Sigmoid colon (tissue), 4 donors: ENCODE measurements around the gene CCDC148.

Experiments used
- CTCF ChIP-seq, 4 experiments: fragments of 450-650 bp in 3 of 4; fragments of 200-600 bp in 1 of 4; IDR thresholded peaks; one replicate each; pipeline ENCODE4 v1.5.1; 2016 to 2019; ENCODE audit warnings: antibody characterized with exemption in 4 of 4, mild to moderate bottlenecking in 3 of 4, moderate library complexity in 2 of 4
- POLR2AphosphoS5 ChIP-seq, 4 donors: sonication (generic); formaldehyde crosslinking; IDR thresholded peaks; one replicate each; pipeline ENCODE4 v1.6.1; 2017; ENCODE audit warnings: antibody characterized with exemption in 4 of 4

- no peak for TF ChIP-seq CTCF (IDR thresholded peaks at IDR 0.05)
- TF ChIP-seq POLR2AphosphoS5 (IDR thresholded peaks at IDR 0.05), result no peak
Observed at GRCh38 chr2:158394453-158394852, 62.1 kb downstream of the CCDC148 start.
